HUES6 (cell line): Measurements from ENCODE around the gene MEDAG.

ENCODE experiments used
- H3K27ac ChIP-seq: 2 replicates; pipeline ENCODE4 v1.7.0; 2013; ENCODE audit warnings: low read depth, mild to moderate bottlenecking, low read length, inconsistent platforms
- H3K27me3 ChIP-seq: 2 replicates; pipeline ENCODE4 v1.6.1; 2013; ENCODE audit warnings: low read length; ENCODE audit not compliant: control insufficient read depth, insufficient read depth
- H3K36me3 ChIP-seq: 2 replicates; pipeline ENCODE4 v1.6.1; 2013; ENCODE audit warnings: low read length; ENCODE audit not compliant: control insufficient read depth, insufficient read depth
- H3K4me1 ChIP-seq: 2 replicates; pipeline ENCODE4 v1.6.1; 2013; ENCODE audit warnings: low read length; ENCODE audit not compliant: control insufficient read depth, insufficient read depth
- H3K4me3 ChIP-seq: 2 replicates; pipeline ENCODE4 v1.5.1; 2013; ENCODE audit warnings: low read depth, low read length
- H3K9ac ChIP-seq: one replicate; pipeline ENCODE4 v1.6.1; 2013; ENCODE audit warnings: mild to moderate bottlenecking, low read length
- H3K9me3 ChIP-seq: 2 replicates; pipeline ENCODE4 v1.6.1; 2013; ENCODE audit warnings: low read depth, low read length; ENCODE audit not compliant: control insufficient read depth, insufficient read depth

The MEDAG gene

GRCh38 chr13:30884543-30884942 lies 21.5 kb upstream of the MEDAG start:
- peaks cover 10% of the 10 kb centered on the region; the same call in 1 of the 2 replicates for H3K9me3 ChIP-seq
- H3K4me3 ChIP-seq: no peak overlapping the region
- no peak overlapping the region for H3K9ac ChIP-seq
- H3K36me3 ChIP-seq: peaks cover 2% of the 10 kb centered on the region; the same call in 1 of the 2 replicates
- peak overlapping the region; percentile 60; the same call in 1 of the 2 replicates for H3K27ac ChIP-seq
- H3K27me3 ChIP-seq: no peaks in the 10 kb centered on the region
- peaks cover 8% of the 10 kb centered on the region for H3K4me1 ChIP-seq

GRCh38 chr13:30889196-30889690 lies 16.8 kb upstream of the MEDAG start:
- no peaks in the 10 kb centered on the region for H3K36me3 ChIP-seq
- H3K27ac ChIP-seq: no peak overlapping the region
- peaks cover 8% of the 10 kb centered on the region for H3K4me1 ChIP-seq
- no peak overlapping the region for H3K4me3 ChIP-seq
- H3K9me3 ChIP-seq: peaks cover 12% of the 10 kb centered on the region; the same call in 1 of the 2 replicates
- H3K27me3 ChIP-seq: no peaks in the 10 kb centered on the region
- H3K9ac ChIP-seq: no peak overlapping the region

- Histone ChIP-seq H3K27me3 (no peaks in the 10 kb centered on the region), H3K4me1 (peaks cover 11% of the 10 kb centered on the region), H3K9me3 (peaks cover 8% of the 10 kb centered on the region; the same call in 1 of the 2 replicates), H3K4me3 (no peak overlapping the region), H3K36me3 (no peaks in the 10 kb centered on the region), H3K27ac (no peak overlapping the region), H3K9ac (no peak overlapping the region)
These were observed 13.1 kb upstream of the MEDAG start for GRCh38 chr13:30892966-30893365.

GRCh38 chr13:30895773-30896172 lies 10.3 kb upstream of the MEDAG start:
- no peaks in the 10 kb centered on the region for H3K9me3 ChIP-seq
- no peak overlapping the region for H3K9ac ChIP-seq
- no peak overlapping the region for H3K4me3 ChIP-seq
- H3K27me3 ChIP-seq: no peaks in the 10 kb centered on the region
- no peak overlapping the region for H3K27ac ChIP-seq
- H3K36me3 ChIP-seq: no peaks in the 10 kb centered on the region
- peaks cover 19% of the 10 kb centered on the region for H3K4me1 ChIP-seq

GRCh38 chr13:30898070-30898469 lies 8.0 kb upstream of the MEDAG start:
- H3K4me1 ChIP-seq: peaks cover 19% of the 10 kb centered on the region
- 0 out of 2 replicates have a peak, but pooled peaks cover under 1% of the 10 kb centered on the region for H3K27me3 ChIP-seq
- H3K36me3 ChIP-seq: no peaks in the 10 kb centered on the region
- H3K9ac ChIP-seq: no peak overlapping the region
- no peak overlapping the region for H3K27ac ChIP-seq
- no peaks in the 10 kb centered on the region for H3K9me3 ChIP-seq
- H3K4me3 ChIP-seq: no peak overlapping the region

- H3K9me3 ChIP-seq: no peaks in the 10 kb centered on the region
- no peak overlapping the region for H3K27ac ChIP-seq
- H3K36me3 ChIP-seq: no peaks in the 10 kb centered on the region
- H3K4me1 ChIP-seq: peaks cover 19% of the 10 kb centered on the region
- no peak overlapping the region for H3K9ac ChIP-seq
- H3K4me3 ChIP-seq: no peak overlapping the region
- H3K27me3 ChIP-seq: peaks cover 7% of the 10 kb centered on the region
These were observed 7.3 kb upstream of the MEDAG start for GRCh38 chr13:30898678-30899241.

- H3K27ac ChIP-seq: no peak overlapping the region
- H3K9me3 ChIP-seq: no peaks in the 10 kb centered on the region
- no peaks in the 10 kb centered on the region for H3K36me3 ChIP-seq
- no peak overlapping the region for H3K9ac ChIP-seq
- H3K4me1 ChIP-seq: peaks cover 19% of the 10 kb centered on the region
- no peak overlapping the region for H3K4me3 ChIP-seq
- peaks cover 24% of the 10 kb centered on the region for H3K27me3 ChIP-seq
These were observed 5.6 kb upstream of the MEDAG start for GRCh38 chr13:30900436-30900835.

GRCh38 chr13:30900952-30901749 lies 4.9 kb upstream of the MEDAG start:
- Histone ChIP-seq H3K4me1 (peaks cover 16% of the 10 kb centered on the region), H3K9ac (no peak overlapping the region), H3K9me3 (no peaks in the 10 kb centered on the region), H3K27me3 (peaks cover 31% of the 10 kb centered on the region), H3K27ac (no peak overlapping the region), H3K36me3 (no peaks in the 10 kb centered on the region), H3K4me3 (no peak overlapping the region)

- Histone ChIP-seq H3K9ac (no peak overlapping the region), H3K9me3 (no peaks in the 10 kb centered on the region), H3K27me3 (peaks cover 50% of the 10 kb centered on the region), H3K4me3 (no peak overlapping the region), H3K27ac (no peak overlapping the region), H3K36me3 (no peaks in the 10 kb centered on the region), H3K4me1 (peaks cover 6% of the 10 kb centered on the region; the same call in 1 of the 2 replicates)
These were observed 2.0 kb upstream of the MEDAG start for GRCh38 chr13:30904043-30904442.

- Histone ChIP-seq H3K27ac (no peak overlapping the region), H3K36me3 (no peaks in the 10 kb centered on the region), H3K9me3 (no peaks in the 10 kb centered on the region), H3K4me1 (peaks cover 6% of the 10 kb centered on the region; the same call in 1 of the 2 replicates), H3K9ac (peak overlapping the region; percentile 10), H3K27me3 (peaks cover 52% of the 10 kb centered on the region), H3K4me3 (peak overlapping the region; percentile 60)
These were observed 460 bp downstream of the MEDAG start for GRCh38 chr13:30906411-30907051.
